Gastrocnemius medialis (tissue), 4 donors: ENCODE results near the gene SEC61A1. TPM values are rescaled to one million over a fixed set of nuclear protein-coding genes. Genes with fewer than 3 reads are reported as not detected.

Experiments
- ATAC-seq, 2 donors: fragments of 150-250 bp; one replicate each; pipeline ENCODE4 v1.9.1; 2016
- DNase-seq, 2 donors: peaks; one replicate each; pipeline ENCODE4 v3.0.0-alpha.2; 2019
- H3K27ac ChIP-seq, 4 donors: fragments of 200-600 bp; sonication (generic); 1 replicate in 1 of 4; 2 replicates in 3 of 4; pipeline ENCODE4 v1.5.1; 2016 to 2018; ENCODE audit warnings: mild to moderate bottlenecking in 2 of 4, moderate library complexity in 1 of 4
- H3K27me3 ChIP-seq, 3 donors: fragments of 200-600 bp; sonication (generic) in 2 of 3; 1 replicate in 1 of 3; 2 replicates in 2 of 3; pipeline versions ENCODE4 v1.5.1 to v1.6.0; 2016 to 2019; ENCODE audit warnings: mild to moderate bottlenecking in 1 of 3, moderate library complexity in 1 of 3
- H3K36me3 ChIP-seq, 2 donors: fragments of 200-600 bp; sonication (generic) in 1 of 2; one replicate each; pipeline ENCODE4 v1.5.1; 2017 to 2018
- H3K4me1 ChIP-seq, 2 donors: fragments of 200-600 bp; sonication (generic) in 1 of 2; one replicate each; pipeline ENCODE4 v1.5.1; 2016 to 2017; ENCODE audit warnings: mild to moderate bottlenecking in 2 of 2
- H3K4me3 ChIP-seq, 4 donors: fragments of 200-600 bp; sonication (generic) in 3 of 4; 1 replicate in 1 of 4; 2 replicates in 3 of 4; pipeline ENCODE4 v1.5.1; 2016 to 2019; ENCODE audit warnings: mild to moderate bottlenecking in 2 of 4
- H3K9me3 ChIP-seq, 3 donors: fragments of 200-600 bp; sonication (generic) in 2 of 3; 1 replicate in 1 of 3; 2 replicates in 2 of 3; pipeline ENCODE4 v1.5.1; 2016 to 2019
- POLR2A ChIP-seq, 2 donors: fragments of 450-650 bp; IDR thresholded peaks; one replicate each; pipeline ENCODE4 v1.6.1; 2017; ENCODE audit warnings: antibody characterized with exemption in 2 of 2, mild to moderate bottlenecking in 2 of 2, moderate library complexity in 2 of 2
- in situ Hi-C, 4 donors: fragments of 200-750 bp; cut with MboI; loops; one replicate each; pipeline versions ENCODE4 v1.15.0 to v1.8.0; 2017; ENCODE audit warnings: low sequenced_read_pairs in 4 of 4
- intact Hi-C: fragments of 100-400 bp; cut with DNase I; formaldehyde crosslinking; loops from one replicate; pipeline ENCODE4 v1.15.1; 2023; ENCODE audit warnings: low total_unique reads
- total RNA-seq, 4 donors: library from RNA; depleted of rRNA; stranded (reverse); fragments of >200 nt; gene quantifications; one replicate each; pipeline versions ENCODE4 v1.1.0 to v1.2.3, GENCODE V29; 2016
- TF ChIP-seq, protein P1 (sequence below), 5 experiments: fragments of 450-650 bp in 3 of 5; fragments of 200-600 bp in 2 of 5; sonication (generic) in 2 of 5; IDR thresholded peaks in 4 of 5; conservative IDR thresholded peaks in 1 of 5; 1 replicate in 4 of 5; 2 replicates in 1 of 5; pipeline ENCODE4 v1.5.1; 2016 to 2019; ENCODE audit warnings: antibody characterized with exemption in 5 of 5, mild to moderate bottlenecking in 3 of 5, moderate library complexity in 3 of 5

Gene SEC61A1
- total RNA-seq: 100 to 1,000 TPM in 2 of 4 donors, 10 to 100 TPM in 2; 81.6 to 135 (median 106) TPM

DNA sequence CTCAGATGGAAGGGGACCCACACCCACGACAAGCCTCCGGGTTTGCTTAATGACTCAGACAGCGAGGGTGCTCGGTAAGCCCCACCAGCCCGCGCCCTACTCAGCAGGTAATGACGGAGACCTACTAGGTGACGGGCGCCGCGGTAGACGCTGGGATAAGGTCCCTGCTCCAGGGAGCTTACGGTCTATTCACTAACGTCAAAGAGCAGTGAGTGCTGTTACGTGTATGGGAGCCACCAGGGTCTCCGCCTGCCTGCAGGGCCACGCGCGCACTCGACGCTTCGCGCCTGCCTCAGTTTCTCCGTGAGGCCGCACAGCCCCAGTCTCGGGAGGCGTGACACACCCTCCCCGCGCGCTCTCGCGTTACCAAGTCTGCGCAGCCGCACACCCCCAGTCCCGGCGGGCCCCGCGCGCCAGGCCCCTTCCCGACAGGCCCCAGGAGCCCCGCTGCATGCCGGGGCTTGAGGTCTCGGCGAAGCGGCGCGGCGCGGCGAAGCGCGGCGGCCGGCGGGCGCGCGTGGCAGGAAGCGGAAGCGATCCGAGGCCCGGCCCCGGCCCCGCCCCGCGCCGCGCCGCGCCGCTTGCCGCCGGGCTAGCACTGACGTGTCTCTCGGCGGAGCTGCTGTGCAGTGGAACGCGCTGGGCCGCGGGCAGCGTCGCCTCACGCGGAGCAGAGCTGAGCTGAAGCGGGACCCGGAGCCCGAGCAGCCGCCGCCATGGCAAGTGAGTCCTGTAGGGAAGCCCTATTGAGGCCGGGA, at the start of gene SEC61A1:
SEC61A1 (plus strand) TSS at position 601 of the 758 bp plus-strand sequence; CDS start at position 717, 116 bp downstream.
- H3K4me1 ChIP-seq: peaks cover 34 to 40% of the 10 kb centered on the region in 2 donors
- intact Hi-C loops (loop anchor here (2.0 to 5.0 kb wide), 5 partner anchors 23 to 380 kb away; partner anchors contain the start of genes ABTB1 and KBTBD12), in situ Hi-C loops (no loop called here)
- peak; percentile 87 to 92 for DNase-seq
- peaks cover 0 to 24% of the 10 kb centered on the region in 2 donors for H3K36me3 ChIP-seq
- peak within 1 kb of the TSS; percentile 86 to 99 (median 95) for H3K27ac ChIP-seq
- peak; percentile 88 to 95 for TF ChIP-seq POLR2A (IDR thresholded peaks at IDR 0.05)
- TF ChIP-seq, protein P1, sequence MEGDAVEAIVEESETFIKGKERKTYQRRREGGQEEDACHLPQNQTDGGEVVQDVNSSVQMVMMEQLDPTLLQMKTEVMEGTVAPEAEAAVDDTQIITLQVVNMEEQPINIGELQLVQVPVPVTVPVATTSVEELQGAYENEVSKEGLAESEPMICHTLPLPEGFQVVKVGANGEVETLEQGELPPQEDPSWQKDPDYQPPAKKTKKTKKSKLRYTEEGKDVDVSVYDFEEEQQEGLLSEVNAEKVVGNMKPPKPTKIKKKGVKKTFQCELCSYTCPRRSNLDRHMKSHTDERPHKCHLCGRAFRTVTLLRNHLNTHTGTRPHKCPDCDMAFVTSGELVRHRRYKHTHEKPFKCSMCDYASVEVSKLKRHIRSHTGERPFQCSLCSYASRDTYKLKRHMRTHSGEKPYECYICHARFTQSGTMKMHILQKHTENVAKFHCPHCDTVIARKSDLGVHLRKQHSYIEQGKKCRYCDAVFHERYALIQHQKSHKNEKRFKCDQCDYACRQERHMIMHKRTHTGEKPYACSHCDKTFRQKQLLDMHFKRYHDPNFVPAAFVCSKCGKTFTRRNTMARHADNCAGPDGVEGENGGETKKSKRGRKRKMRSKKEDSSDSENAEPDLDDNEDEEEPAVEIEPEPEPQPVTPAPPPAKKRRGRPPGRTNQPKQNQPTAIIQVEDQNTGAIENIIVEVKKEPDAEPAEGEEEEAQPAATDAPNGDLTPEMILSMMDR (IDR thresholded peaks at IDR 0.05 in 4 of 5, conservative IDR thresholded peaks at IDR 0.05 in 1 of 5): peak in 1 of 5 experiments; percentile 6
- peak; percentile 75 for ATAC-seq
- no peaks in the 10 kb centered on the region for H3K9me3 ChIP-seq
- H3K27me3 ChIP-seq: no peaks in the 10 kb centered on the region
- peak within 1 kb of the TSS; percentile 83 to 96 (median 94) for H3K4me3 ChIP-seq

DNA sequence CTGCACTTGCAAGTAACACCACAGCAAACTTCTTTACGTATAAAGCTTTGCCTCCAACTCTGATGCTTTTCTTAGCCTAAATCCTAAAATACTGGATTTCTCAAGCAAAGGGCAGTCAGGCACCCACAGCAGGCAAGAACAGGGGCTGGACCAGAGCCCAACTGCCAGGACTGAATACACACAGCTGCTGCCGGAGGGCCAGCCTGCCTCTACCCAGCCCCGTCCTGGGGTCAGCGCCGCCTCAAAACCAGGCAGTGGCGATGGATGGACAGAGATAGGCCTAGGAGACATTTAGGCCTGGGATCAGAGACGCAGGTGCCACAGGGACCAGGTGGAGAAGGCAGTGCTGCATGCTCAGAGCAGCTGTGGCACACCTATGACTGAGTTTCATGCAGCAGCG, 47.6 kb upstream of the SEC61A1 start:
- peaks cover 0 to 5% (median 2%) of the 10 kb centered on the region in 3 donors for H3K27me3 ChIP-seq
- intact Hi-C loops: no loop called here
- no peak for ATAC-seq

DNA sequence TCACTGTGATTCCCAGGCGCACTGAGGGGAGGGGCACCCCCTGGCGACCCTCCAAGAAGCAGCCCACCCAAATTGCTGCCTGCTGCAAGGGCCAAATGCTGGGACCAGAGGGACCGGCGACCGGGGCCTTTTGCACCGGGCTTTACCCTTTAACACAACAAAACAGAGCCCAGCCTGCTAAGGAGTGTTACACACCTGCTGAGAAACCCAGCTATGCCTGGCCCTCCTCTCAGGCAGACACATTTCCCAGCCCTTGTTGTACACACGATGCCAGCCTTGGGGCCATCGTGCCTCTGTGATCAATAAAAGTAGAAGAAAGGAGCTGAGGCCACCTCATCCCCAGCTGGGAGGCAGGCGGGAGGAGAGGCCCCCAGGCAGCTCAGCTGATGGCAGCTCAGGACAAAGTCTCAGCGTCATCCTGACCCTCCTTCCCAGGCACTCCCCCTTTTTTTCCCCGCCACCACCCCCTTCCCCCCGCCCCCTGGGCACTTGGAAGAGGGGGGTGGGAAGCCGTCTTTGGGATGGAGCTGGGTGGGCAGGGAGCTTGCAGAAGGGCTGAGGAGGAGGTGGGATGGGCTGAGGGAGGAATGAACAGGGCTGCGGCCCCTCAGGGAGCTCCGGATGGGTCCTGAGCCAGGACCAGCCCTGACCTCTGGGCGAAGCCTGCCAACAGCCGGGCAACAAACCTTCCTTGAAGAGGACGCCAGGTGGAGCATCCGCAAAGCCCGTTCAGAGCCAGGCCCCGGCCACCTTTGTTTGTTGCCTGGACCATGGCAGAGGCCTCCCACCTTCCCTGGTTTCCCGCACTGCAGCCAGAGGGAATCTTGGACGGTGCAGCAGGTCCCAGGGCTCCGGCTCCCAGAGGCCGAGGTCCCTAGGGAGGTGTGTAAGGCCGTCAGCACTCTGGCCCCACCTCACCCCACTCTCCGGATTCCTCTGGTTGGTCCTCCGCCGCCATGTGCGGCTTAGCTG, 45.9 kb upstream of the SEC61A1 start:
- peaks cover 0 to 5% (median 2%) of the 10 kb centered on the region in 3 donors for H3K27me3 ChIP-seq
- intact Hi-C loops (no loop called here), in situ Hi-C loops (no loop called here)
- no peaks in the 10 kb centered on the region for H3K9me3 ChIP-seq
- no peaks in the 10 kb centered on the region for H3K4me1 ChIP-seq
- DNase-seq (no peak), ATAC-seq (no peak)
- H3K36me3 ChIP-seq: no peaks in the 10 kb centered on the region
- no peak for TF ChIP-seq POLR2A (IDR thresholded peaks at IDR 0.05)
- H3K4me3 ChIP-seq: no peak overlapping the region
- no peak overlapping the region for H3K27ac ChIP-seq

More for the DNA sequence above, 47.6 kb upstream of the SEC61A1 start:
- DNase-seq: no peak
- TF ChIP-seq, protein P1 (IDR thresholded peaks at IDR 0.05 in 4 of 5, conservative IDR thresholded peaks at IDR 0.05 in 1 of 5): no peak
- Histone ChIP-seq H3K36me3 (no peaks in the 10 kb centered on the region), H3K4me3 (no peak overlapping the region), H3K4me1 (no peaks in the 10 kb centered on the region), H3K9me3 (no peaks in the 10 kb centered on the region), H3K27ac (no peak overlapping the region)
- in situ Hi-C loops: no loop called here

GRCh38 chr3:128007033-128007424, 45.2 kb upstream of the SEC61A1 start:
- TF ChIP-seq, protein P1 (IDR thresholded peaks at IDR 0.05 in 4 of 5, conservative IDR thresholded peaks at IDR 0.05 in 1 of 5): no peak
- TF ChIP-seq POLR2A (IDR thresholded peaks at IDR 0.05): no peak
- Histone ChIP-seq H3K36me3 (no peaks in the 10 kb centered on the region), H3K9me3 (no peaks in the 10 kb centered on the region), H3K4me3 (no peak overlapping the region), H3K27me3 (peaks cover 0 to 5% (median 2%) of the 10 kb centered on the region in 3 donors), H3K27ac (no peak overlapping the region), H3K4me1 (no peaks in the 10 kb centered on the region)
- ATAC-seq: no peak
- DNase-seq: no peak
- intact Hi-C loops: no loop called here
- in situ Hi-C loops: no loop called here
